CD4-positive, alpha-beta T cell treated with Interleukin-15 for 1 hour (primary cell): ENCODE data around the gene SULT1A3.
"Not testable (repeated sequence)": the region's sequence is repeated elsewhere in the genome, so short reads cannot be mapped to it uniquely, and the experiment has no call there.

Experiments used
- DNase-seq: peaks from one replicate; pipeline ENCODE4 v3.0.0-alpha.2; 2020

Gene SULT1A3

DNA sequence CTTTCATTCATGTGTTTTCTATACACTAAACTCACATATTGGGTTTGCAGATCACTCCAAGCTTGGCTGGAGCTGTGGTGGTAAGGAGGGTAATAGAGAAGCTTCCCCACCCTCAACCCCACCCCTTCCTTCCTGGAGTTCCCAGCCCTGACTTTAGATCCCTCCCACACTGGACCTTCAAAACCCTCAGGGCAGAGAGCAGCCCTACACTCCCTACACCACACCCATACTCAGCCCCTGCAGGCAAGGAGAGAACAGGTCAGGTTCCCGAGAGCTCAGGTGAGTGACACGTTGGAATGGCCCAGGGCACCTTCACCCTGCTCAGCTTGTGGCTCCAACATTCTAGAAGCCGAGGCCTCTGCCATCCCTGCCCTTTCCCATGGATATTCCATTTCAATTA lies at the start of gene SULT1A3:
TSS of gene SULT1A3 (plus strand) at position 207 of the 400 bp plus-strand sequence. CDS start 1,474 bp downstream, outside the sequence.
- not testable (repeated sequence) for DNase-seq

- no peak for DNase-seq
Observed at GRCh38 chr16:30151091-30151490, 48.0 kb upstream of the SULT1A3 start.

DNA sequence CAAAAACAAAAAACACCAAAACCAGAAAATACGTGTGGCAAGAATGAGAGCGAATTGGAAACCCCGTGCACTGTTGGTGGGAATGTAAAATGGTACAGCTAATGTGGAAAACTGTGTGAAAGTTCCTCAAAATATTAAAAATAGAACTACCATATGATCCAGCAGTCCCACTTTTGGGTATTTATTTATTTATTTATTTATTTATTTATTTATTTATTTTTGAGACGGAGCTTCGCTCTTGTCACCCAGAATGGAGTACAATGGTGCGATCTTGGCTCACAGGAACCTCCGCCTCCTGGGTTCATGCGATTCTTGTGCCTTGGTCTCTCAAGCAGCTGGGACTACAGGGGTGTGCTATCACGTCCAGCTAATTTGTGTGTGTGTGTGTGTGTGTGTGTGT lies 46.5 kb upstream of the SULT1A3 start:
- DNase-seq = no peak

DNA sequence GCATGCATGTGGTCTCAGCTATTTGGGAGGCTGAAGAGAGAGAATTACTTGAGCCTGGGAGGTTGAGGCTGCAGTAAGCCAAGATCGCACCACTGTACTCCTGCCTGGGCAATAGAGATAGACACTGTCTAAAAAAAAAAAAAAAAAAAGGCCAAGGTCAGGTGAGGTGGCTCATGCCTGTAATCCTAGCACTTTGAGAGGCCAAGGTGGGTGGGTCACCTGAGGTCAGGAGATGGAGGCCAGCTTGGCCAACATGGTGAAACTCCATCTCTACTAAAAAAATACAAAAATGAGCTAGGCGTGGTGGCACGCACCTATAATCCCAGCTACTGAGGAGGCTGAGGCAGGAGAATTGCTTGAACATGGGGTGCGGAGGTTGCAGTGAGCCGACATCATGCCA lies 43.9 kb upstream of the SULT1A3 start:
- DNase-seq = no peak

DNA sequence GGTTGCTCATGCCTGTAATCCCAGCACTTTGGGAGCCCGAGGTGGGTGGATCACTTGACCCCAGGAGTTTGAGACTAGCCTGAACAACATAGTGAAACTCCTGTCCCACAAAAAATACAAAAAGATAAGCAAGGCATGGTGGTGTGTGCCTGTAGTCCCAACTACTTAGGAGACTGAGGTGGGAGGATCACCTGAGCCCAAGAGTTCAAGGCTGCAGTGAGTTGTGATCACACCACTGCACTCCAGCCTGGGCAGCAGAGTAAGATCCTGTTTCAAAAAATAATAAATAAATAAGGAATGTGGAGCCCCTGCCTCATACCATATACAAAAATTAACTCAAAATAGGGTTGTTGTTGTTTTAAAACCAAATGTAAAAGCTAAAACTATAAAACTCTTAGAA lies 41.8 kb upstream of the SULT1A3 start:
- DNase-seq = no peak

GRCh38 chr16:30163538-30163937 lies 35.5 kb upstream of the SULT1A3 start:
- no peak for DNase-seq

- DNase-seq = peak; percentile 41
Observed at GRCh38 chr16:30166202-30166902, 32.7 kb upstream of the SULT1A3 start.

- DNase-seq = not testable (repeated sequence)
Observed at GRCh38 chr16:30168746-30169145, 30.3 kb upstream of the SULT1A3 start.

- DNase-seq = not testable (repeated sequence)
Observed at GRCh38 chr16:30169416-30169815, 29.6 kb upstream of the SULT1A3 start.

- DNase-seq = not testable (repeated sequence)
Observed at GRCh38 chr16:30170145-30170544, 28.9 kb upstream of the SULT1A3 start.

- DNase-seq = no peak
Observed at GRCh38 chr16:30173054-30173453, 26.0 kb upstream of the SULT1A3 start.

- DNase-seq = not testable (repeated sequence)
Observed at GRCh38 chr16:30176876-30177275, 22.2 kb upstream of the SULT1A3 start.

- DNase-seq = no peak
Observed at GRCh38 chr16:30179195-30179594, 19.9 kb upstream of the SULT1A3 start.

- no peak for DNase-seq
Observed at GRCh38 chr16:30179931-30180330, 19.1 kb upstream of the SULT1A3 start.

GRCh38 chr16:30180741-30181140 lies 18.3 kb upstream of the SULT1A3 start:
- DNase-seq = no peak

DNA sequence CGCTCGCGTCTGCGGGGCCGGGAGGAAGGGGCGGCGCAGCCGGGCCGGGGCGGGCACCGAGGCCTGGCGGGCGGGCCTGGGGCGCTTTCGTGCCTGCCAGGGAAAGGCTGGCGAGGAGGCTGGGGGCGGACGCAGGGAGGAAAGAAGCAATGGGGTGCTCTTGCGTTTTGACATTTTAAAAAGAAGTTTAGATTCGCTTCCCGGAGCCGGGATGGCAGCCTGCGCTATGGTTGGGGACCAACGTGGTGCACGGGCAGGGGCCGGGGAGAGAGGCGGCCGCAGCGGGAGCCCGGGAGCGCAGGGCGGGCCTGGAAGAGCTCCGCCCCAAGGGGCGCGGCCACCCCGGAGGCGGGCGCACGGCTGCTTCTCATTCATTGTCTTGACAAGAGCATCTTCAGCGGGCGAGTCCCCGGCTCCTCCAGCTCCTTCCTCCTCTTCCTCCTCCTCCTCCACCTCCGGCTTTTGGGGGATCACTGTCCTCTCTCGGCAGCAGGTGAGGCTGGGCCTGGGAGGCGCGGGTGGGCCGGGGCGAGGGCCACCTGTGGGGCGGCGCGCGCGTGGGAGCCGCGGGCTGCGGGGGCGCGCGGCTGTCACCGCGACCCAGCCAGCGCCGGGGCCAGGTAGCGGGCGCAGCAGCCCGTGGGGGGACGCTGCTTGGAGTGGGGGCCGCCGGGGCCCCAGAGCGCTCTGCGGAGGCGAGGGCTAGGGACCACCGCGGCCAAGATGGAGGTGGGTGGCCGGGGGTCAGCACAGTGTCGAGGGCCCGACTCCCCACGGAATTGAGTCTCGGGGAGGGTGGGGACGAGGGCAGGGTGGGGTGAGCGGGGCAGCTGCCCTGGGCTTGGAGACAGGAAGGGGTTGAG lies 15.6 kb upstream of the SULT1A3 start, which contains the start of gene CORO1A:
TSS of gene CORO1A (plus strand) at position 370 of the 863 bp plus-strand sequence. CDS start 1,608 bp downstream, outside the sequence.
- peak; percentile 84 for DNase-seq

DNA sequence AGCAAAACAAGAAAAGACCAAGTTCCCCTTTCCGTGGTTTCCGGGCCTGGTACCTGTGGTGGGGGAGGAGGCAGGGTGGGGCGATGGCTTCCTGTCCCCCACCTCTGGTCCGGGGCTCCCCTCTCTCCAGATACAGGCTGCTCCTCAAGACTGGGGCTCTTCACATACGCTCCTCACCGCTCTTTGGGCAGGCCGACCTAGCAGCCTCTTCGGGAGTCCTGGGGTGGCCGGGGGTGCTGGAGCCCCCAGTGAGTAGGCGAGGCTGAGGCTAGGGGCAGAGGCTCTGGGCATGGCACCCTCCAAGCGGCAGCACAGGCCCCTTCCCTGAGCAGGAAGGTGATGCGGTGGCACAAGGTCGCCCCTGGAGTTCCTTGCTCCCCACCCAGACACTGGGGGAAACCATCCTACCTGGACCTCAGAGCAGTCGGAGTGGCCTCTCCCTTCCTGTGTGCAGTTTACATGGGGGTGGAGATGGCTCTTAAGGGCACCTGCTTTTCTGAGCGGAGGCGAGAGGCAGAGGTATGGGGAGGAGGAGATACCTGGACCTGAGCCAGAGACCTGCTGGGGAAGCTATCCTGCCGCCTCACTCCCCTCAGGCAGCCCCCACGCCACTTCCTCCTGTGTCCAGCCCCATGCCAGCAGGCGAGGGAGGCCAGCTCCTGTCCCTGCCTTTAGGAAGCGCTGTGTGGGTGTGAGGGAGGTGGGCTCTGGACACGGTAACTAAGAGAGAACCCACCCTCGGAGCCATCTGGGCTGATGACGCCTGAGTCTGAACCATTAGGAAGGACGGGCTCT lies 14.8 kb upstream of the SULT1A3 start:
- peak; percentile 85 for DNase-seq

- DNase-seq = peak; percentile 20
Observed at GRCh38 chr16:30184891-30185682, 14.0 kb upstream of the SULT1A3 start.

- DNase-seq = peak; percentile 91
Observed at GRCh38 chr16:30185683-30186421, 13.2 kb upstream of the SULT1A3 start.

GRCh38 chr16:30186444-30186781 lies 12.6 kb upstream of the SULT1A3 start:
- DNase-seq = no peak

- DNase-seq = peak; percentile 82
Observed at GRCh38 chr16:30186782-30187555, 12.1 kb upstream of the SULT1A3 start.
